ENCODE measurements around the gene CEMIP.

Gene CEMIP

DNA sequence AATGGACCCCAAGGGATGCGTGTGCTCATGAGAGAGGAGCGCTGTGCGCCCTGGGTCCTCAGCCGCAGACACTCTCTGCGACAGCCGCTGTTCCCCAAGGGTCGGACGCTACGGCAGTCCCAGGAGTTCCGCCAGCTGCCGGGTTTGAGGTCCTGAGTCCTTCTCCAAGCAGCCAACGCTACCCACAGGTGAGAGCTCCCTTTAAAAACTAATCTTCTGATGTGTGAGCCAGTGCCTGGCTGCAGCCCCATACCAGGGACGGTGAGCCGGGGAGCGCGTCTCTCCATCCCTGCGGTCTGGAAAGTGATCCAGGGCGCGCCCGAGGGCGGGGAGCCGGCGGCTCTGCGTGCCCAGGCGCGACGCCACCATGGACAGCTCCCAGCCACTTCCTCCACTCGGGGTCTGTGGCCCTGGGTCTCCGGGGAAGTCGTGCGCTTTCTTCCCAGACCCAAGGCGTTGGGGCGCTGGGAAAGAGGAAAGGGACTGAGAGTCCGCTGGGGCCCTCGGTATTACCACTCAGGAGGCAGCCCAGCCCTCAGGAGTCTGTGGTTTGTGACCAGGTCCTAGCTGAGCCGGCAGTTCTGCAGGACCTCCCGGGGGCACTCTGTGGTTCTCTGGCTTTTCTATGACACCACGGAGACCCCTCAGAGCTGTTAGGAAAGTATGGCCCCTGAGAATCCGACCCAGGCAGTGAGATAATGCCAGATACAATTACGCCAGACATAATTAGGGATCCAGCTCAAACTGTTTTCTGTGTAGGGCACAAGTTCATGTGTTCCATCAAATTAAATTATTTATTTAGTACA, 1.4 kb downstream of the CEMIP start:
- Histone ChIP-seq H3K27me3 (replicated peaks; ENCODE audit: control insufficient read depth, insufficient read depth, low read length, poor library complexity, severe bottlenecking) (peaks cover 28% of the 10 kb centered on the region), H3K4me3 (ENCODE audit: insufficient read depth, low read depth, low read length, poor library complexity, severe bottlenecking) (no peak overlapping the region), H3K27ac (ENCODE audit: insufficient read depth, low read length, poor library complexity, severe bottlenecking) (no peak overlapping the region), H3K9me3 (ENCODE audit: control insufficient read depth, low read length) (no peaks in the 10 kb centered on the region), H3K36me3 (ENCODE audit: control insufficient read depth, insufficient read depth, low read length) (no peaks in the 10 kb centered on the region), H3K4me1 (ENCODE audit: control insufficient read depth, insufficient read depth, low read length, poor library complexity, severe bottlenecking) (peaks cover 7% of the 10 kb centered on the region)
- no peak for DNase-seq

DNA sequence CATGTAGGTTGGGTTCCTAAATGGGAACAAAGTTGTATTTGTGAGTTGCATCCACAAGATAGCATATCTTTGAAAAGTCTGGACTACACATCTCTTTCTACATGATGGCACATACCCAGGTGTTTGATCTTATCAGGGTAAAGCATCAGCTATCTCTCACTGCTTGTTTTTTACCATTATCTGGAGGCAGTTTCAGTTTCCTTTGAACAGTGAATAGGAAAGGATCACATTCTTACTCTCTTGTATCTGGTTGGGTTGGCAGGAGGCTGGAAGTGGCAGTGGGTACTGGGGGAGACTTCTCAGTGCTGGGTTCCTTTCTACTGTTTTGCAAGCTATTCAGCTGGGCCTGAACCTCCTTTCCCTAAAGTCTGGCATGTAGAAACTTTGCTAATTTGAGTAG, 4.1 kb downstream of the CEMIP start:
- peaks cover 7% of the 10 kb centered on the region for H3K4me1 ChIP-seq (ENCODE audit: control insufficient read depth, insufficient read depth, low read length, poor library complexity, severe bottlenecking)
- DNase-seq, result no peak
- H3K36me3 ChIP-seq (ENCODE audit: control insufficient read depth, insufficient read depth, low read length), result no peaks in the 10 kb centered on the region
- no peaks in the 10 kb centered on the region for H3K9me3 ChIP-seq (ENCODE audit: control insufficient read depth, low read length)
- H3K27me3 ChIP-seq (replicated peaks; ENCODE audit: control insufficient read depth, insufficient read depth, low read length, poor library complexity, severe bottlenecking), result peaks cover 28% of the 10 kb centered on the region
- H3K27ac ChIP-seq (ENCODE audit: insufficient read depth, low read length, poor library complexity, severe bottlenecking), result no peak overlapping the region
- no peak overlapping the region for H3K4me3 ChIP-seq (ENCODE audit: insufficient read depth, low read depth, low read length, poor library complexity, severe bottlenecking)

DNA sequence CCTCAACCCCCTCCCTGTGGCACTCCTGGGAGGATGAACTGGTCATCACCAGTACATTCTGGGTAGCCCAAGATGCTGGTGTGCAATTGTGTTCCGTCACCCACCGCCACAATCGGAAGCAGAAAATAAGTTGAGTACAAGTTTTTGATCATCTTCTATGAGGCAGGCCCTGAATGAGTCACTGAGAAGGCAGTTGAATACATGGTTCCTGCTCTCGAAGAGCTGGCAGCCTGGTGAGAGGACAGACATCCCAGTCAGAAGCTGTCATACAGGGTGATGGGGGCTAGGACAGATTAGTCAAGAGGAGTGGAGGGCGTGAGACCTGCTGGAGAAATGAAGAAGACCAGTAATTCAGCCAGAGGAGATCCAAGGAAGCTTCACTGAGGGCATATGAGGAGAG, 6.2 kb downstream of the CEMIP start:
- no peaks in the 10 kb centered on the region for H3K9me3 ChIP-seq (ENCODE audit: control insufficient read depth, low read length)
- peaks cover 8% of the 10 kb centered on the region for H3K27me3 ChIP-seq (replicated peaks; ENCODE audit: control insufficient read depth, insufficient read depth, low read length, poor library complexity, severe bottlenecking)
- DNase-seq, result no peak
- H3K36me3 ChIP-seq (ENCODE audit: control insufficient read depth, insufficient read depth, low read length), result no peaks in the 10 kb centered on the region
- no peaks in the 10 kb centered on the region for H3K4me1 ChIP-seq (ENCODE audit: control insufficient read depth, insufficient read depth, low read length, poor library complexity, severe bottlenecking)
- H3K4me3 ChIP-seq (ENCODE audit: insufficient read depth, low read depth, low read length, poor library complexity, severe bottlenecking), result no peak overlapping the region
- H3K27ac ChIP-seq (ENCODE audit: insufficient read depth, low read length, poor library complexity, severe bottlenecking), result no peak overlapping the region

DNA sequence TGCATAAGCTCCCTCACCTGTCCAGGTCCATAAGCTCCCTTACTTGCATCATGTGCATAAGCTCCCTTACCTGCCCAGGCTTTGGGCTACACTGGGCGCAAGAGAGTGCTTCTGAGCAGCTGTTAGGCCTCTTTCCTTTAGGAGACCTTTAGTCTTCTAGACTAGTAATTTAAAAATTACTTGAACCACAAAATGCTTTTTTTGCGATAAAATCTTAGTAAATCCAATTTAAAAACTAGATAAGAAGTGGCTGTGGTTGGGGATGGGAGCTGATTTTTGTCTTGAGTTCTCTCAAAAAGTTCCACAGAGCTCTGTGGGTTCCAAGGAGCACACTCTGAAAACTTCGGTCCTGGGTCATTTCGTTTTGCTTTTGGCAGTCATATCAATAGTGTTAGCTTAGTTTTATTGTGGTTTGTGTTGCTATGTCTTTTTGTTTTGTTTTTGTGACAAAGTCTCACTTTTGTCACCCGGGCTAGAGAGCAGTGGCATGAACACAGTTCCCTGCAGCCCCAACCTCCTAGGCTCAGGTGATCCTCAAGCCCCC, 6.7 kb downstream of the CEMIP start:
- no peak for DNase-seq
- no peak overlapping the region for H3K4me3 ChIP-seq (ENCODE audit: insufficient read depth, low read depth, low read length, poor library complexity, severe bottlenecking)
- H3K9me3 ChIP-seq (ENCODE audit: control insufficient read depth, low read length), result no peaks in the 10 kb centered on the region
- H3K27ac ChIP-seq (ENCODE audit: insufficient read depth, low read length, poor library complexity, severe bottlenecking), result no peak overlapping the region
- no peaks in the 10 kb centered on the region for H3K4me1 ChIP-seq (ENCODE audit: control insufficient read depth, insufficient read depth, low read length, poor library complexity, severe bottlenecking)
- no peaks in the 10 kb centered on the region for H3K36me3 ChIP-seq (ENCODE audit: control insufficient read depth, insufficient read depth, low read length)
- peaks cover 2% of the 10 kb centered on the region for H3K27me3 ChIP-seq (replicated peaks; ENCODE audit: control insufficient read depth, insufficient read depth, low read length, poor library complexity, severe bottlenecking)

DNA sequence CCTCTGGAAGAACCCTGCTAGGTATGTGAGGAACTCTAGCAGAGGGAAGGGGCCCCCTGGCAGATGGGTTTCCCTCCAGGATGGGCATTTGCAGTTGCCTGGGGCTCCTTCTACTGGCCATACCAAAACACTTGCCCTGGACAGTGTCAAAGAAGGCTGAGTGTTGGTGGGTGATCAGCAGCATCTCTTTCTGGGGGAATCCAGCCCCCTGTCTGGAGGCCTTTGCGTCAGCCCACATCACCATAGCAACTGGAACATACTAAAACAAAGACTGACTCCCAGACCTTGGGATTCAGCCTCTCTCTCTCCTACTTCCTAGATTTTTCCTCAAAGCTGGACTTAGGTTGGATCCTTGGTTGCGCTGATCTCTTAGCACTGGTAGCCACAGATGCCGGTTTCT, 8.1 kb downstream of the CEMIP start:
- Histone ChIP-seq H3K4me3 (ENCODE audit: insufficient read depth, low read depth, low read length, poor library complexity, severe bottlenecking) (no peak overlapping the region), H3K4me1 (ENCODE audit: control insufficient read depth, insufficient read depth, low read length, poor library complexity, severe bottlenecking) (no peaks in the 10 kb centered on the region), H3K27me3 (replicated peaks; ENCODE audit: control insufficient read depth, insufficient read depth, low read length, poor library complexity, severe bottlenecking) (no peaks in the 10 kb centered on the region), H3K9me3 (ENCODE audit: control insufficient read depth, low read length) (no peaks in the 10 kb centered on the region), H3K27ac (ENCODE audit: insufficient read depth, low read length, poor library complexity, severe bottlenecking) (no peak overlapping the region), H3K36me3 (ENCODE audit: control insufficient read depth, insufficient read depth, low read length) (no peaks in the 10 kb centered on the region)
- DNase-seq, result no peak

DNA sequence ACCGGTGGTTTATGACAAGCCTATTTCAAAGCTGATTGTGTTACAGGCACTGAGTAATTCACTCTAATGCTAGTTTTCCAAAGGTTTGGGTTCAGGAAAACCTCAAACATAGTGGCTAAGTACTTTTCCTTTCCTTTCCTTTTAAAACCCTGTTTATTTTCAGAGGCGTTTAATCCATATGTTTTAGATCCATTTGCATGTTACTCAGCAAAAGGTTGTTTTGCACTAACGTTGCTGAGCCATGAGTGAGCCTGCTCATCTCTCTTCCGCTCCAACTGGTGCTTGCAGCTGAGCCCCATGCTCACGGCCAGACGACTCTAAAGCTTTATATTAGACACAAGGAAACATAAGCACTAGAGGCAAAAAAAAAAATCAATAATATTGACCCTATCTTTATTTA, 9.4 kb downstream of the CEMIP start:
- no peaks in the 10 kb centered on the region for H3K27me3 ChIP-seq (replicated peaks; ENCODE audit: control insufficient read depth, insufficient read depth, low read length, poor library complexity, severe bottlenecking)
- no peaks in the 10 kb centered on the region for H3K36me3 ChIP-seq (ENCODE audit: control insufficient read depth, insufficient read depth, low read length)

DNA sequence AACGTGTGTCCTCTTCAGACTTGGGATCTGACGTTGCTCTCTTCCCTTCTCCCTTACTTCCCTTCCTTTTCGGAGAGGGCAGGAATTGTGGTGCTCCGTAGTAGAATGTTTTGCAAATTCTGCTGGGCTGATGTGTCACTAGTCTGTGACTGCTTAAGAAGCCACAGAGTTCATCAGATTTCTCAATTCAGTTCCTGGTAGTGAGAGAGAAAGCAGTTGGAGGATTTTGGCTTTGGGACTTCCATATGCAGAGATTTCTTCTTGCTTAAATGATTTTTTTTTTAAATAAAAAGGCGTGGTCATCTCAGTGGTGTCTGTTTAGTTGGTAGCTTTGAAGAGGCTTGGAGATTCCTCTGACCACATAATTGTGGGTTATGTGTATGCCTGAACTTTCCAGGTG, 10.1 kb downstream of the CEMIP start:
- H3K27me3 ChIP-seq (replicated peaks; ENCODE audit: control insufficient read depth, insufficient read depth, low read length, poor library complexity, severe bottlenecking), result no peaks in the 10 kb centered on the region
- no peak for DNase-seq
- no peaks in the 10 kb centered on the region for H3K9me3 ChIP-seq (ENCODE audit: control insufficient read depth, low read length)
- no peaks in the 10 kb centered on the region for H3K4me1 ChIP-seq (ENCODE audit: control insufficient read depth, insufficient read depth, low read length, poor library complexity, severe bottlenecking)
- no peak overlapping the region for H3K27ac ChIP-seq (ENCODE audit: insufficient read depth, low read length, poor library complexity, severe bottlenecking)
- H3K36me3 ChIP-seq (ENCODE audit: control insufficient read depth, insufficient read depth, low read length), result no peaks in the 10 kb centered on the region
- H3K4me3 ChIP-seq (ENCODE audit: insufficient read depth, low read depth, low read length, poor library complexity, severe bottlenecking), result no peak overlapping the region

More for the DNA sequence above, 9.4 kb downstream of the CEMIP start:
- Histone ChIP-seq H3K4me1 (ENCODE audit: control insufficient read depth, insufficient read depth, low read length, poor library complexity, severe bottlenecking) (no peaks in the 10 kb centered on the region), H3K9me3 (ENCODE audit: control insufficient read depth, low read length) (no peaks in the 10 kb centered on the region), H3K27ac (ENCODE audit: insufficient read depth, low read length, poor library complexity, severe bottlenecking) (no peak overlapping the region), H3K4me3 (ENCODE audit: insufficient read depth, low read depth, low read length, poor library complexity, severe bottlenecking) (no peak overlapping the region)
- DNase-seq, result no peak

DNA sequence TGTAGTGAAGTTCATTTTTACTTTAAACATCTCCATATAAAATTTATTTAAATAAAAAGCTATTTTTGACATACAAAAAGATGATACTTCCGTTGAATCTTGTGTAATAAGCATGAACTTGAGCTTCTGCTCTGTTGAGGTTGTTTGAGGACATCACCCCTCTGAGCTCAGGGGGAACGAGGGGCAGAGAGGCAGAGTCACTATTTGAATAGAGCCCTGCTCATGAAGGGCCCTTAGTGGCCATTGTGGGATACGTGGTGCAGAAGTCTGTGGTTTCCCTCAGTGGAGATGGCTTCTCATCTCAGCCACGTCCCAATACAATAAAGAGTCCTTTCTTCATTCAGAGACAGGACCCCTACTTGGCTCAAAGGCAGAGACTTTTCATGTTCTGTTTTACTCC, 10.6 kb downstream of the CEMIP start:
- no peaks in the 10 kb centered on the region for H3K36me3 ChIP-seq (ENCODE audit: control insufficient read depth, insufficient read depth, low read length)
- DNase-seq, result no peak
- no peaks in the 10 kb centered on the region for H3K4me1 ChIP-seq (ENCODE audit: control insufficient read depth, insufficient read depth, low read length, poor library complexity, severe bottlenecking)
- H3K27me3 ChIP-seq (replicated peaks; ENCODE audit: control insufficient read depth, insufficient read depth, low read length, poor library complexity, severe bottlenecking), result no peaks in the 10 kb centered on the region
- H3K4me3 ChIP-seq (ENCODE audit: insufficient read depth, low read depth, low read length, poor library complexity, severe bottlenecking), result no peak overlapping the region
- H3K27ac ChIP-seq (ENCODE audit: insufficient read depth, low read length, poor library complexity, severe bottlenecking), result no peak overlapping the region
- H3K9me3 ChIP-seq (ENCODE audit: control insufficient read depth, low read length), result no peaks in the 10 kb centered on the region

DNA sequence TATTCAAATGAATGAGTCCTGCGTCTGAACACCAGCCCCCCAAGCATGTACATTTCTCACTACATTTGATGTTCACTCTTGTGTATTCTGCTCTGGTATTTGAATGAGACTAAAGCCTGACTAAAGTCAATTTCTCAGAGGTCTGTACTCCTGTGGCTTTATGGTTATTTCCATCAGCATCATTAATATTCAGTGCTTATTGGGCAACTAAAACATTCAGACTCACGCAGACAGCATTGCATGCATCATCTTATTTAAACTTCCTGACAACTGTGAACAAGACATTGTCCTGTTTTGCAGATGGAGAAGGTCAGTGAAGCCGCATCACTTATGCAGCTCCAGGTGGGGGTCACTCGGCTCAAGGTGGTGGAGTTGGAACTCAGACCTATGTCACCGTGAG, 11.1 kb downstream of the CEMIP start:
- H3K27me3 ChIP-seq (replicated peaks; ENCODE audit: control insufficient read depth, insufficient read depth, low read length, poor library complexity, severe bottlenecking), result no peaks in the 10 kb centered on the region
- H3K36me3 ChIP-seq (ENCODE audit: control insufficient read depth, insufficient read depth, low read length), result no peaks in the 10 kb centered on the region
- no peak for DNase-seq
- H3K9me3 ChIP-seq (ENCODE audit: control insufficient read depth, low read length), result no peaks in the 10 kb centered on the region
- no peak overlapping the region for H3K27ac ChIP-seq (ENCODE audit: insufficient read depth, low read length, poor library complexity, severe bottlenecking)
- H3K4me3 ChIP-seq (ENCODE audit: insufficient read depth, low read depth, low read length, poor library complexity, severe bottlenecking), result no peak overlapping the region
- no peaks in the 10 kb centered on the region for H3K4me1 ChIP-seq (ENCODE audit: control insufficient read depth, insufficient read depth, low read length, poor library complexity, severe bottlenecking)

DNA sequence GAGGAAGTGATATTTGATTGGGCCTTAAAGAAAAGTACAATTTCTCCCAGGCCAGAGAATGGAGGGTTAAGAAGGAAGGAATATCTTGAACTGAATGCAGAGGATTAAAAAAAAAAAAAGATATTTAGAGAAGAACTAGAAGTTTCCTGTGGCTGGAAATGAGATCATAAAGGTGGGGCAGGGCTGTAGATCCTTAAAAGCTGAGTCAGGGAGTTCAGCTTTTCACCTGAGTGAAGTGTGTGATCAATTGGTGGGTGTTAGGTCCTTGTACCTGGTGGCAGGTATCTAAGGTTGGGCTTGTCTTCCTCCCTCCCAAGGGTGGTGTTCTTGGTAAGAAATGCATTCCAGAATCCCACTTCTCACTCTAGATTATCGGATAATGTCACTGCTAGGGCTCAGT, 11.8 kb downstream of the CEMIP start:
- H3K27me3 ChIP-seq (replicated peaks; ENCODE audit: control insufficient read depth, insufficient read depth, low read length, poor library complexity, severe bottlenecking), result no peaks in the 10 kb centered on the region

More for the DNA sequence above, 11.8 kb downstream of the CEMIP start:
- no peaks in the 10 kb centered on the region for H3K36me3 ChIP-seq (ENCODE audit: control insufficient read depth, insufficient read depth, low read length)
- no peak overlapping the region for H3K4me3 ChIP-seq (ENCODE audit: insufficient read depth, low read depth, low read length, poor library complexity, severe bottlenecking)
- H3K9me3 ChIP-seq (ENCODE audit: control insufficient read depth, low read length), result no peaks in the 10 kb centered on the region
- no peak overlapping the region for H3K27ac ChIP-seq (ENCODE audit: insufficient read depth, low read length, poor library complexity, severe bottlenecking)
- H3K4me1 ChIP-seq (ENCODE audit: control insufficient read depth, insufficient read depth, low read length, poor library complexity, severe bottlenecking), result no peaks in the 10 kb centered on the region
- no peak for DNase-seq

All from effector memory CD4-positive, alpha-beta T cell (primary cell).